Dendritic cell treated with granulocyte-macrophage colony-stimulating factor and Interleukin-4, amounts not matched to agents 40 ng/mL and 50 ng/mL, for 4 days (primary cell): ENCODE data around the gene MRC2.

Experiments used
- H3K27ac Mint-ChIP-seq: one replicate; pipeline ENCODE4 v1.8.0; 2022; ENCODE audit warnings: mild to moderate bottlenecking, mixed read lengths
- H3K27me3 Mint-ChIP-seq: one replicate; pipeline ENCODE4 v1.8.0; 2022; ENCODE audit warnings: mild to moderate bottlenecking, mixed read lengths
- H3K36me3 Mint-ChIP-seq: one replicate; pipeline ENCODE4 v1.8.0; 2022; ENCODE audit warnings: low read depth, mixed read lengths
- H3K4me1 Mint-ChIP-seq: one replicate; pipeline ENCODE4 v1.8.0; 2022; ENCODE audit warnings: low read depth, mixed read lengths
- H3K4me3 Mint-ChIP-seq: one replicate; pipeline ENCODE4 v1.8.0; 2022; ENCODE audit warnings: mild to moderate bottlenecking, moderate library complexity, mixed read lengths
- H3K9me3 Mint-ChIP-seq: one replicate; pipeline ENCODE4 v1.8.0; 2022; ENCODE audit warnings: mixed read lengths
- intact Hi-C: fragments of 100-400 bp; cut with micrococcal nuclease; formaldehyde crosslinking; loops from one replicate; pipeline ENCODE4 v1.15.0; 2022

MRC2 gene

GRCh38 chr17:62666801-62667591, 39.5 kb downstream of the MRC2 start:
- no peak overlapping the region for H3K4me3 Mint-ChIP-seq
- intact Hi-C loops: no loop called here
- H3K27ac Mint-ChIP-seq: no peak overlapping the region
- peaks cover 16% of the 10 kb centered on the region for H3K36me3 Mint-ChIP-seq
- no peaks in the 10 kb centered on the region for H3K27me3 Mint-ChIP-seq
- H3K9me3 Mint-ChIP-seq: no peaks in the 10 kb centered on the region
- H3K4me1 Mint-ChIP-seq: peaks cover 9% of the 10 kb centered on the region

- Mint-ChIP-seq H3K9me3 (no peaks in the 10 kb centered on the region), H3K27ac (no peak overlapping the region), H3K4me1 (peaks cover 4% of the 10 kb centered on the region), H3K27me3 (no peaks in the 10 kb centered on the region), H3K4me3 (no peak overlapping the region), H3K36me3 (peaks cover 20% of the 10 kb centered on the region)
- intact Hi-C loops: no loop called here
These were observed 40.8 kb downstream of the MRC2 start for GRCh38 chr17:62668091-62668804.

- no peaks in the 10 kb centered on the region for H3K9me3 Mint-ChIP-seq
- no peak overlapping the region for H3K4me3 Mint-ChIP-seq
- H3K27me3 Mint-ChIP-seq: no peaks in the 10 kb centered on the region
- no peak overlapping the region for H3K27ac Mint-ChIP-seq
- peaks cover 33% of the 10 kb centered on the region for H3K36me3 Mint-ChIP-seq
- intact Hi-C loops: no loop called here
- no peaks in the 10 kb centered on the region for H3K4me1 Mint-ChIP-seq
These were observed 42.8 kb downstream of the MRC2 start for GRCh38 chr17:62670202-62670821.

GRCh38 chr17:62671553-62671952, 44.1 kb downstream of the MRC2 start:
- intact Hi-C loops: no loop called here
- no peaks in the 10 kb centered on the region for H3K9me3 Mint-ChIP-seq
- no peaks in the 10 kb centered on the region for H3K27me3 Mint-ChIP-seq

GRCh38 chr17:62672957-62673356, 45.5 kb downstream of the MRC2 start:
- intact Hi-C loops: no loop called here
- H3K27me3 Mint-ChIP-seq: no peaks in the 10 kb centered on the region
- H3K4me1 Mint-ChIP-seq: no peaks in the 10 kb centered on the region
- H3K36me3 Mint-ChIP-seq: peaks cover 27% of the 10 kb centered on the region
- H3K27ac Mint-ChIP-seq: no peak overlapping the region
- H3K4me3 Mint-ChIP-seq: no peak overlapping the region
- no peaks in the 10 kb centered on the region for H3K9me3 Mint-ChIP-seq

More at GRCh38 chr17:62671553-62671952, 44.1 kb downstream of the MRC2 start:
- Mint-ChIP-seq H3K36me3 (peaks cover 33% of the 10 kb centered on the region), H3K27ac (no peak overlapping the region), H3K4me3 (no peak overlapping the region), H3K4me1 (no peaks in the 10 kb centered on the region)

GRCh38 chr17:62673614-62674362, 46.3 kb downstream of the MRC2 start:
- Mint-ChIP-seq H3K4me3 (no peak overlapping the region), H3K27me3 (no peaks in the 10 kb centered on the region), H3K9me3 (no peaks in the 10 kb centered on the region), H3K4me1 (no peaks in the 10 kb centered on the region), H3K36me3 (peaks cover 27% of the 10 kb centered on the region), H3K27ac (no peak overlapping the region)
- intact Hi-C loops: no loop called here

- H3K36me3 Mint-ChIP-seq: peaks cover 27% of the 10 kb centered on the region
- no peaks in the 10 kb centered on the region for H3K27me3 Mint-ChIP-seq
- no peaks in the 10 kb centered on the region for H3K9me3 Mint-ChIP-seq
- H3K4me3 Mint-ChIP-seq: no peak overlapping the region
- H3K27ac Mint-ChIP-seq: no peak overlapping the region
- intact Hi-C loops: no loop called here
- no peaks in the 10 kb centered on the region for H3K4me1 Mint-ChIP-seq
These were observed 46.9 kb downstream of the MRC2 start for GRCh38 chr17:62674363-62674739.

- Mint-ChIP-seq H3K36me3 (peaks cover 28% of the 10 kb centered on the region), H3K4me1 (no peaks in the 10 kb centered on the region), H3K4me3 (no peak overlapping the region), H3K27me3 (no peaks in the 10 kb centered on the region), H3K27ac (no peak overlapping the region), H3K9me3 (no peaks in the 10 kb centered on the region)
- intact Hi-C loops: no loop called here
These were observed 47.4 kb downstream of the MRC2 start for GRCh38 chr17:62674841-62675240.

- peaks cover 33% of the 10 kb centered on the region for H3K36me3 Mint-ChIP-seq
- H3K27ac Mint-ChIP-seq: no peak overlapping the region
- intact Hi-C loops: no loop called here
- H3K27me3 Mint-ChIP-seq: no peaks in the 10 kb centered on the region
- no peaks in the 10 kb centered on the region for H3K4me1 Mint-ChIP-seq
- no peak overlapping the region for H3K4me3 Mint-ChIP-seq
- no peaks in the 10 kb centered on the region for H3K9me3 Mint-ChIP-seq
These were observed 47.8 kb downstream of the MRC2 start for GRCh38 chr17:62675260-62675659.

GRCh38 chr17:62675701-62676100, 48.2 kb downstream of the MRC2 start:
- Mint-ChIP-seq H3K4me1 (no peaks in the 10 kb centered on the region), H3K9me3 (no peaks in the 10 kb centered on the region), H3K27me3 (no peaks in the 10 kb centered on the region), H3K27ac (no peak overlapping the region), H3K4me3 (no peak overlapping the region), H3K36me3 (peaks cover 37% of the 10 kb centered on the region)
- intact Hi-C loops: no loop called here

- H3K9me3 Mint-ChIP-seq: no peaks in the 10 kb centered on the region
- H3K27me3 Mint-ChIP-seq: no peaks in the 10 kb centered on the region
- no peaks in the 10 kb centered on the region for H3K4me1 Mint-ChIP-seq
- H3K27ac Mint-ChIP-seq: no peak overlapping the region
- no peak overlapping the region for H3K4me3 Mint-ChIP-seq
- H3K36me3 Mint-ChIP-seq: peaks cover 37% of the 10 kb centered on the region
- intact Hi-C loops: no loop called here
These were observed 48.9 kb downstream of the MRC2 start for GRCh38 chr17:62676231-62676943.

GRCh38 chr17:62676952-62677596, 49.6 kb downstream of the MRC2 start:
- Mint-ChIP-seq H3K4me3 (no peak overlapping the region), H3K27ac (no peak overlapping the region), H3K36me3 (peaks cover 37% of the 10 kb centered on the region), H3K4me1 (no peaks in the 10 kb centered on the region), H3K27me3 (no peaks in the 10 kb centered on the region), H3K9me3 (no peaks in the 10 kb centered on the region)
- intact Hi-C loops: no loop called here
